NCI-H226 (cell line): ENCODE results near the gene ZYG11B.
"Not testable (repeated sequence)": the region's sequence is repeated elsewhere in the genome, so short reads cannot be mapped to it uniquely, and the experiment has no call there.

Source experiments
- DNase-seq: peaks from one replicate; pipeline ENCODE4 v3.0.0-alpha.2; 2015

The ZYG11B gene

DNA sequence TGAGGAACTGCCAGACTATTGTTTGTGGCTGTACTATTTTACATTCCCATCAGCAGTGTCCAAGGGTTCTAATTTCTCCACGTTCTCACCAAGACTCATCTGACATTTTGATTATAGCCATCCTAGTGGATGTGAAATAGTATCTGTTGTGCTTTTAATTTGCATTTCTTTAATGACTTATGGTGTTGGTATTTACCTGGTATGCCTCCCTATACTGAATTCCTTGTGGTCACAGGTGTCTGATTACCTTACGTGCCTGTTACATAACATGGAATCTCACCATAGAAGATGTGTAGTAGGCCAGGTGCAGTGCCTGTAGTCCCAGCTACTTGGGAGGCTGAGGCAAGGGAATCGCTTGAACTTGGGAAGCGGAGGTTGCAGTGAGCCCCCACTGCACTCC lies 129.8 kb downstream of the ZYG11B start:
- DNase-seq: no peak

DNA sequence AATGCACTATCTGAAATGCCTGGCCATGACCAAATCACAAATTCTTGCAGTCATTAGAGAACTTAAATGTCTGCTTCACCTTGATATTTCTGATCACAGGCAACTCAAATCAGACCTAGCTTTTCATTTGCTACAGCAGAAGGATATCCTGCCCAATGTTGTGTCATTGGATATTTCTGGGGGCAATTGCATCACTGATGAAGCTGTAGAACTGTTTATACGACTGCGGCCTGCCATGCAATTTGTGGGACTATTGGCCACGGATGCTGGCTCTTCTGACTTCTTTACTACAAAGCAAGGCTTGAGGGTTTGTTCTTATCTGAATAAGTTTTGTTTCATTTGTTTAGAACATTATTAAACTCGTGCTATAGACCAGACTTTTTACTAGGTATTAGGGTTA lies 131.2 kb downstream of the ZYG11B start:
- DNase-seq: no peak

DNA sequence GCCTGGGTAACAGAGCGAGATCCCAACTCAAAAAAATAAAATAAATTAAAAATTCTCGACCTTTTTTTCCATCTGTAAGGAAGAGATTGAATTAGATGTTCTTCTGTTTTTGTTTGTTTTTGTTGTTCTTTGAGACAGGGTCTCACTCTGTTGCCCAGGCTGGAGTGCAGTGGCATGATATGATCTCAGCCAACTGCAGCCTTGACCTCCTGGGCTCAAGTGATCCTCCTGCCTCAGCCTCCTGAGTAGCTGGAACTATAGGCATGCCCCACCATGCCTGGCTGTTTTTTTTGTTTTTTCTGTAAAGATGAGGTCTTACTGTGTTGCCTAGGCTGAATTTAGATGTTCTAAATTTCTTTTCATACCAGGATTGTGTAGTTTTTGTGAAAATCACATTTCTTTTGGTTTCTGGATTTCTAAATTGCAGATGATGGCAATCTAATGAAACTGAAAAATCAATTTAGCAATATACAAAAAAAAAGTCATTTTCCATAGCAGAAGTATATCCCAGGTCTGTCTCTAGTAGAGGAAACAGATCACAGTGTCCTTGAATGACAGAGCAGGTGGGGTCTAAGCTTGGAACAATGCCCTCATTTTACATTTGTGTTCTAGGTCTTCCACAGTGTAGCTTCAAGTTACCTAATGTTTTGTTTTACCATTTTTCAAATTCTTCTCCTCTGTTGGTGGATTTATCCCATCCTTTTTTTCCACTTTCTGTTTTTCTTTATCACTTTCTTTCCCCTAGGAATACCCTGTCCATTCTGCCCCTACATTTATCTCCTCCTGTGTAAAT lies 136.6 kb downstream of the ZYG11B start:
- no peak for DNase-seq

DNA sequence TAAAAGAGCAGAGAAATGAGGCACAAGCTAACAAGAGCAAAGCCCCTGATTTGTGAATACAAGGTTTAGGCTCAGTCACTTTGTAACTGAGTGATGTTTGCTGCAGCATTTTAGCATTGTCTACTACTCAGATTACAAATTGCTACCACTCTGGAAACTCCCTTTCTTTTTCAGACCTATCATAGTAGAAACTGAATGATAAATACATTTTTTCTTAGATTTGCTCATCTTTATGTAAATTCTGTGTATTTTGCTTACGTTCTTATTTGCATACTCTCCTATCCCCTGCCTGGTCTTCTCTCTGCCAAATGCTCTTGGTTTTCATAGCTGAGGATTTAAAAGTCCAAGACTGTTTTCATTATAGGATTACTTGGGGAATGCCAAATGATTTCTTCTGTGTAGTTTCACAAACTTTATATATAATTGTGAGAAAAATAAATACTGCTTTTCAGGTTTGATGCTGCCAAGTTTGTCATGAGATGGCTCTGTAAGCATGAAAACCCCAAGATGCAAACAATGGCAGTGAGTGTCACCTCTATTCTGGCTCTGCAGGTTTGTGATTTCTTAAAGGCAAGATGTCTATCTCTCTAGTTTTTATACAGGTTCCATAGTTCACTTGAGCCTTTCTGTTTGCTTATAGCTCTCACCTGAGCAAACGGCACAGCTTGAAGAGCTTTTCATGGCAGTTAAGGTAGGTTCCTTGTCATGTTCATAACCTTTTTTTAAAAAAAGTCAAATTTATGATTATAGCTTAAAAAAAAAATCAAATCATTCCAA lies 141.0 kb downstream of the ZYG11B start:
- DNase-seq: no peak

DNA sequence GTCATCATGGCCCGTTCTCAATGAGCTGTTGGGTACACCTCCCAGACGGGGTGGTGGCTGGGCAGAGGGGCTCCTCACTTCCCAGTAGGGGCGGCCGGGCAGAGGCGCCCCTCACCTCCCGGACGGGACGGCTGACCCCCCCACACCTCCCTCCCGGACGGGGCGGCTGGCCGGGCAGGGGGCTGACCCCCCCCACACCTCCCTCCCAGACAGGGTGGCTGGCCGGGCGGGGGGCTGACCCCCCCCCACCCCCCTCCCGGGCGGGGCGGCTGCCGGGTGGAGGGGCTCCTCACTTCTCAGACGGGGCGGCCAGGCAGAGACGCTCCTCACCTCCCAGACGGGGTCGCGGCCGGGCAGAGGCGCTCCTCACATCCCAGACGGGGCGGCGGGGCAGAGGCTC lies 143.5 kb downstream of the ZYG11B start:
- not testable (repeated sequence) for DNase-seq

DNA sequence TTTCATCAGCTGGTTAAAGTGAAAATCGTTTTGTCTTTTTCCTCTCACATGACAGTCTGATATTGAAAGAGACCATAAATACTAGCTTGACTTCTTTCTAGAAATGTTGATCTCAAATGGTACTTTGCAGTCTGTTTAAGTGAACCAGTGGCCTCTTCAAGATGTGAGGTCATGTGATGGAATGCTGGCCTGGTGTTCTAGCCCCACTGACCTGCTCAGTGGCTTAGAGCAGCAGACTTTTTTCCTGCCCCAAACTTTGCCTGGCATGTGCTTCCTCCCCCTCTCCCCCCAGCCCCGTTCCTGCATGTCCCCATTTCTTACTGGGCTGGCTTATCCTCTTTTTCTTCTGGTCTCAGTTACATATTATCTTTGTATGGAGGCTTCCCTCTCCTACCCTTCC lies 150.6 kb downstream of the ZYG11B start:
- no peak for DNase-seq
